GM19240 (cell line): ENCODE results near the gene FBXO7.

Experiments used
- DNase-seq: peaks from one replicate; pipeline ENCODE4 v3.0.0; 2011; ENCODE audit warnings: low spot score; ENCODE audit not compliant: insufficient read length

The FBXO7 gene

DNA sequence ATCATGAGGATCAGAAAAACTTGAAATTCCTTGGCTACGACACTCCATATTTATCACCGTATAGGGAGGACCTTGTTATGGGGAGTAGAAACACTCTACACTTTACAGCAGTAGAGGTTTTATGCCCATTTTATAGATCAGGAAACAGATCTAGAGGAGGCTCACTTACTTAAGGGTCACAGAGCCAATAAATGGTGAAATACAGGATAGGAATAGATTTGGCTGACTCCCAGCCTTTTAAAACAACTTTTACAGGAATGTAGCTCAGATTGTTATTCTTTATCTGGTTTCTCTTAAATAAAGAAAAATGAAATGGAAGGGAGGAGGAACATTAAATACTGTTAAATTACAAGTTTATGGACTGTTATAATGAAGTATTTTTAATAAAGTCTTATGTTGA is 14.8 kb downstream of the FBXO7 start:
- DNase-seq: no peak

DNA sequence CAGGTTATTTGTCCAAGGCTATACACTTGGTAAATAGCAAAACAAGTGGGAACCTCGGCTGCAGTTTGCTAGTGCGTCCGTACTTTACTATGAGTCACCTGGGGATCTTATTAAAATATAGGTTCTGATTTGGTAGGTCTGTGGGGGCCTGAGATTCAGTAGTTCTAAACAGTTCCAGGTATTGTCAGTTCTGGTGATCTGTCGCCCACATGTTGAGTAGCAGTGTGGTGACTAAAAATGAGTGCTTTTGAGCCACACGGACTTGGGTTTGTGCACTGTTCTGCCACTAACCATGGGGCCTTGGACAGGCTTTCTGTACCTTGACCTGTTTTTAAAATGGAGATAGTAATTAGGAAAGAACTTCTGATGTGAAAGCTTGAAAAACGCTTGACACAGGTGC is 15.7 kb downstream of the FBXO7 start:
- DNase-seq: no peak

DNA sequence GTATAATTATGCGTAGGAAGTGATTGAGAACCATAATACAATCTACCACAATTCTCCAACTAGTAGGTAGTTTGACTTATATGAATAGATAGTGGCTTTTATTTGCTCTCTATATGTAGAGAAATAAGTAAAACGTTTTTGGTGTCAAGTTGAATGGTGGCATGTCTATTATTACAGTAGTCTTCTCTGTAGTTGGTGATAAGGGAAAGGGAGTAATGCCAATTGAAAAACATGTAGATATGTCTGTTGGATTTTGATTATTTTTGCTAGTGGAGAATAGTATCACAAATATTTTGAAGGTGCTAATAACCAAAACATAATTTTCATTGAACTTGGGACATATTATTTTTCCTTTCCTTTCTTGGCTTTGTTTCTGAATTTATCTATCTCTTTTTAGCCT is 17.5 kb downstream of the FBXO7 start:
- no peak for DNase-seq

DNA sequence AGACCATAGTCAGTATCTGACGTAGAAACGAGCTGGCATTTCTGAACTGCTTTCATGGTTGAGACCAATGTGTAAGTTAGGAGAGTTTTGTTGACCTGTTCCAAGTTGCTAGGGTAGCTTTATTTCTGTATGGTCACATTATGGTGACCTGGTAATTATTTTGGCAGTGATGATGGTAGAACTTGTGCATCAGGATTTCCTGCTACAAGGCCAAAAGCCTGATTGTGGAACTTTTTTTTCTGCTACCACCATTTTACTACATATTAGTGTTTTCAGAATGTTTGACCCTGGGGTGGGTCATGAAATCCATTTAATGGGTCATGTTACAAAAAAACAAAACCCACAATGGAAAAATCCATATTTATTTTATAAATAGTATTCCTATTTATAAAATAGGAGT is 18.9 kb downstream of the FBXO7 start:
- DNase-seq: no peak

DNA sequence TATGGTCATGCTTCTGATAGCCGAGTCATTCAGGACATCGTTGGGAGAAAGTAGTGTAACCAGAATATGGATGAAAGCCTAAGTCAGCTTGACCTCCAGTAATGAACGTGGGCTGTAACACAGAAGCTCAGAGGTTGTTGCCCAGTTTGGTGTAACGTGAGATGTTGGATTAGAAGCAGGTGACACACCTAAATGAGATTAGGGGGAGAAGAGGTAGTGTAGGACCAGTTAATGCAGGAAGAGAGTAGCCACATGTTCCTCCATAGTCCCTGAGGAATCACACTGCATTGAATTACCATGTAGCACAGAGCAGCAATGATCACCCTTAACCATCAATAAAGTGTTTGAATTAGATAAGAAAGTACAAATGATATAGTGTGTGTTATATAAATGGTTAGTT is 20.4 kb downstream of the FBXO7 start:
- no peak for DNase-seq

DNA sequence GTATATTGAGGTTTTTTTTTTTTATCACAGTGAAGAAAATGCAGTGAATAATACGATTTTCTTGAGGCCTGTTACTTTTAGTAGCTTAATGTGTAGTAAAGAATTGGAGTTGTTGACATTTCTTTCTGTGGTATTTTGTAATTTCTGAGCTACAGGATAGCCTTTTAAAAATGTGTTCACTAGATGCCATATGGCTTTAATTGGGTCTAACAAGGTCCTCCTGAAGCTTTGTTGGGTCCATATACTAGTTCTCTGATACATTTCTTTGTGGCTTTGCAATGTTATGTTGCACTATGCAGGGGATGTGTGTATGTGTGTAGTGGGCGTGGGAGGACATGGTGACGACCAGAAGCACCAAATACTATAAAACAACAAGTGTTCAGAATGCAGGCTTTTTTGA is 25.1 kb downstream of the FBXO7 start:
- DNase-seq: no peak

DNA sequence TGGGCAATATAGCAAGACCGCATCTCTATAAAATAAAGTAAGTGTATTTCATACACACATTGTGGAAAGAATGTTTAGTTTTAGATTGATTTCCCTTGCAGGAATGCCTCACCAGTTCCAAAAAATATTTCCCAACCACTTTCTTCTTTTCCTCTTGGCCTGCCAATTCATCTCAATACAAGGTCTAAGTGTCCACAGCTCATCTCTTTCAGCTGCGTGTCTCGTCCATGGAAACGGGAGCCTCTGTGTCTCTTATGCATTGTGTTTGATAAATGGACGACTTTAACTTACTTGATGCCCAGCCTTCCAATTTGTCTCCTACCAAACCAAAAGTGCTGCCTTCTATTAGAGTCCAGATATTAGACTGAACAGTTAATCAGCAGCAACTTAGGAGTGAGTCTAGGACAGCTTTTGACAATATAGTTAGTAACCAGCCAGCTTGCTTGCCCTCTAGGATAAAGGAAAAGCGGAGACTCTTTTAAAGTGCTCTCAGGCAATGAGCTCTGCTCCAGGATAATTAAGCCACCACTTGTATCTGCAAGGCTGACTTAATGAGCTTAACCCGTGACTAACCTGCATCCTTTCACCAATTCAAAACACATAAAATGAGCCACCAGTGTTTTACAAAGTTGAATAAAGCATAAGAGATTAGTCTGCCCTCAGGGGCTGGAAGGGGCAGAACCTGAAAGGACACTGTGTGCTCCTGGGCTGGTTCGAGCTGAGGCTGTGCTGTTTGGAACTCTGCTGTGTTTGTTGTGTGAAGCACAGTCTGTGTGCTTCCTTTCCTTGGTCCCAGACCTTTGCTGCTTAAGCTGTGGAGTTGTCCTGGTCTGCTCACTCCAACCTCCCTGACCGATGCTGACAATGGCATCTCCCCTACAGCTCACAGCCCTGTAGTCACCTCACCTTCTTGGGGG is 27.5 kb downstream of the FBXO7 start:
- DNase-seq: no peak

DNA sequence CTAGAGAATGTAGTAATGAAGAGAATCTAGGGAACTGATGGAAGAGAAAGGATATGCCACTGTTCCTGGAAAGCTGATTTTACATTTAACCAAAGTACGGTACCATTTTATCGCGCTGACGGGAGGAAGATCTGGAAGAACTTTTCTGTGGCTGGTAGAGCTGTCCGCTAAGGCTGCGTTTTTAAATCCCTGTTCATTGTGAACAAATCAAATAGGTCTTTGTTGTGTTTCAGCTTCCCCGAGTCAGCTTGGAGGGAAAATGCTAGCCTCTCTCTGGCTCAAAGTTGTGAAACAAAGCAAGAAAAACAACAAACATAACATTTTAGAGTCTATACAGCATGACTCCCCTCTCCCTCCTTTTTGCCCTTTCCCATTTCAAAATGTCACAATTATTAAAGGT is 34.4 kb downstream of the FBXO7 start:
- DNase-seq: no peak

DNA sequence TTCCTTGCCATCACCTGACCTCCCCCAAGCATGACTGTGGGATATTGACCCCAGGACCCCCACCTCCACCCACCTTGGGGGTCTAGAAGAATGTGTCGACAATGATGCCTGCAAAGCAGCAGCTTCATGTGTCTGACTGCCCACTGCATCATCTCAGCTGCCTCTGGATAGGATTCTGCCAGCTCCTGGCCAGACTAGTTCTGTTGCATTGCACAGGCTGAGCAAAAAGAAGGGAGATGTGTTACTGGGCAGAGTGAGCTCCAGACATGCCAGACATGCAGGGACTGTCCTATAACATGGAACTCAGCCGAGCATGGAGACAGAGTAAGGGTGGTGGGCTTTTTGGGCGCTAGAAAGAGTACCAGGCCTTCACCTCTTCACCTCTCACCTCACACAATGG is 36.7 kb downstream of the FBXO7 start:
- DNase-seq: no peak

DNA sequence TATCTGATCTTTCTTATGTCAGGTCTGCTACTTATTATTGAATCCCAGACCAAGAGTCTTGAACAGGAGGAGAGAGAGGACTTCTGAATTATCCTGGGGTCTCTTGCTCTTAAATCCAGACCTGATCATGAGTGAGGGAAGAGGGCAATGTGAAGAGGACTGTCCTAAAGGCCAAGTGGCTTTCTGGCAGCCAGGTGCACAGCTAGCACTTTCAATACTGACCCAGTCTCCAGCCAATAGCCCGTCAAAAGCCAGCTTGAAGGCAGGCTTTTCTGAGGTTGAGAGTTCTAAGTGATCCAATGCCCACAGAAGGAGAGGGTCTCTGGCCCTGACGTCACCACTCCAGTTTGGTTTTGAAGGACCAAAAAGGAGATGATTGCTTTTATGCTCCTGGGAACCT is 37.2 kb downstream of the FBXO7 start:
- DNase-seq: no peak

DNA sequence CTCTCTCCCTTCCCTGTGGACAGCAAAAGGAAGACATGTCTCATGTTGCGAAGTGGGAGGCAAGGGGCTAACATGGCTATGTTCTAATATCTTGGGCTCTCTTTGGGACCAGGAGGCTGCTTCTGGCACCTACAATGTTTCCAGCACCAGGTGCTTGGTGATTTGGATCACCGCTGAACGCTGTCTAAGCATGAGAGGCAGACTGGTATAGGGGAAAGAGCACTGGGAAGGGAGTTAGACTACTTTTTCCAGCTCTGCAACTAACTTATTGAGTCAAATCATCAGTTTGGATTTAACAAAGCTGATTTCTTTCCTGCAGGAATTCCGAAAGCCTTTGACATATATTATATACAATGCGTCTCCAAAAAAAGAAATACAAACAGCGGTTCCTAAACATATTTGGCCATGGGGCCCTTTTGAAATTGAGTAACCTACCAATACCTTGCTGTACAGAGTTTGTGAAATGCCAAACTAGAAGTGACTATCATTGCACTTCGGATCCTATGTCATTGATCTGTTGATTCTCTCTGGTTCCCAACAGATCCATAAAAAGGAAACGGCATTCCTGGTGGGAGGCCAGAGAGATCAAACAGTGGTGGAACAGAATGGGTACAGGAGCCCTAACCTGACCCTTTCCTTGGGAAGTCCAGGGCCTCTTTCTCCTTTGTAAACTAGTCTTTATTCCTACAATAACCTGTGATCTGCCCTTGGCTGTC is 37.8 kb downstream of the FBXO7 start:
- no peak for DNase-seq

DNA sequence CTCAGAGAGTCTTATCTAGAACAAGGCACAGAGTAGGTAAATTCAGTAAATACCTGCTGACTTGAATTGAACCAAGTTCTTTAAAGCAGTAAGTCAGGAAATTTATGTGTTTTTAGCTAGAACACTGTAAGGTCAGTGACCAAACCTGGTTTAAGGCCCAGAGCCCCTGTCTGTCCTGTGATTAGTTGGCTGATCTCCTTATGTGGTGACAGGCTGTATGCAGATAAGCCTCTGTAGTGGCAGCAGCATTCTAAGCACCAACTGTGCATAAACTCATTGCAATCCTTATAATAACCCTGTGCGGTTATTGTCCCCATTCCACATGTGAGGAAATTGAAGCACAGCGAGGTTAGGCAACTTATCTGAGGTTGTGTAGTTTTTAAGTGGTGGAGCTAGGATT is 40.5 kb downstream of the FBXO7 start:
- no peak for DNase-seq

DNA sequence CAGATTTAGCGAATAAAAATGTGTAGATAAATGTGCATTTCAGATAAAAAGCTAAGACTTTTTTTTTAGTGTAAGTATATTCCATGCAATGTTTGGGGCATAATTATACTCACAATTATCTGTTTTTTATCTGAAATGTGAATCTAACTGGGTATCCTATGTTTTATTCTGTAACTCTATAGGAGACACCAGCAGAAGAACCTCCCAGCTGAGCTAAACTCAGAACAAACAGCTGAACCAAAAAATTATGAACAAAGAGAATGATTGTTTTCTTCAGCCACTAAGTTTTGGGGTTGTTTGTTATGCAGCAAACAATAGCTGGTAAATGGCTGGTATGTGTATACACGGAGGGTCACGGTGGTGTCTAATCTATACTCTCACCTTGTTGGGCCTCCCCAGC is 42.9 kb downstream of the FBXO7 start:
- DNase-seq: no peak

DNA sequence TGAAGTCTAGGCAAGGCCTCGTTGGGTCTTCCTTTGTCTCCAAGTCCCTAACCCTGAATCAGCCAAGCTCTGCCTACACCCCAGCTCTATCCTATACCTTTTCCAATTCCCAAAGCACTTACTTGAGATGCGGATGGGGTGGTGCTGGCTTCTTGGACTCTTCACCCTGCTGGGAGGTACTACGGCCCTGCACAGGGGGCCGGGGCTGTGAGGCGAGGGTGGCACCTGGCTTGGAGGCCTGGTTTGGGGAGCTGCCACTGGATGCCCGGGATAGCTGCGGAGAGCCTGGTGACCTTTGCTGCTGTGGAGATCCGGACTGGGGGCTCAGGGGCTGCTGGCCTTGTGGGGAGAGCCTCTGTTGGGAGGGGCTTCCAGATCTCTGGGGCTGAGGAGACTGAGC is 43.3 kb downstream of the FBXO7 start:
- no peak for DNase-seq

DNA sequence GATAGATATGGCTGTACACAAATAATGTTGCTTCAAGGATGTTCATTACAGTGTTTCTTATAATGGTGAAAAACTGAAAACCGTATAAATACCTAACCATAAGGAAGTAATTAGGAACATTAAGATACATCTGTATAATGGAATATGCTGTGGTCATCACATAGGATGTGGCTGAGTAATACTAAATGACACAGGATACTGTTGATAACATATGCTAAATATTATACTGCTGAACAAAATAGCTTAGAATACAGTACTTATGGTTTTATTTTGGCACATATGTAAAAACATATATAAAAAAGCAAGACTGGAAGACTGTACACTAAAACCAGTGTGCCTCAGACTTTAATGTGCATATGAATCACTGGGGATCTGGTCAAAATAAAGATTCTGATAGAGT is 43.8 kb downstream of the FBXO7 start:
- DNase-seq: no peak

DNA sequence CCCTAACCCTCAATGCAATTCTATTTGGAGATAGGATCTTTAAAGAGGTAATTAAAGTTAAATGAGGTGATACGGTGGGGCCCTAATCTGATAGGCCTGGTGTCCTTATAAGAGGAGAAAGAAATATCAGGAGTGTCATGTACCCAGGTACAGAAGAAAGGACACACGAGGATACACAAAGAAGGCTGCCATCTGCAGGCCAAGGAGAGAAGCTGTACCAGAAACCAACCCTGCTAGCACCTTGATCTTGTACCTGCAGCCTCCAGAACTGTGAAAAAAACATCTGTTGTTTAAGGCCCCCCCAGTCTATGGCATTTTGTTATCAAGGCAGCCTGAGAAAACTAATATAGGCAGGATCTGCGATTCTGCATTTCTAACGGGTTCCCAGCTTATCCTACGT is 44.2 kb downstream of the FBXO7 start:
- DNase-seq: no peak

DNA sequence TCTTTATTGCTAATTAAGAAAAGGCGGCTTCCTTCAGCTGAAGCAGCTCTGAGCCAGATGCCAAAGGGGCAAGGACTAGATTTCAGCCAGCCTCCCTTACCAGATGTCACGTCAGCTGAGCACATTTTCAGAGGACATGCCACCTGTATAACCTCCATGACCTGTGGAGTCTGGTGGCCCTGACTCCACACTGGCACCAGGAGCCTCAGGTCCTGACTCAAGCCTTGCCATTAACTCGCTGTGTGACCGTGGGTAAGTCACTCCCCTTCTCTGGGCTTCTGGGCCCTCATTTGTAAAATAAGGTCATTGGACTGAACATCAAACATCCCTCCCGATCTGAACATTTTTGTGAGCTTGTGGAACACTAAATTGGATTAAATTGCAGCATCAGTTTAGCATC is 46.0 kb downstream of the FBXO7 start:
- no peak for DNase-seq

DNA sequence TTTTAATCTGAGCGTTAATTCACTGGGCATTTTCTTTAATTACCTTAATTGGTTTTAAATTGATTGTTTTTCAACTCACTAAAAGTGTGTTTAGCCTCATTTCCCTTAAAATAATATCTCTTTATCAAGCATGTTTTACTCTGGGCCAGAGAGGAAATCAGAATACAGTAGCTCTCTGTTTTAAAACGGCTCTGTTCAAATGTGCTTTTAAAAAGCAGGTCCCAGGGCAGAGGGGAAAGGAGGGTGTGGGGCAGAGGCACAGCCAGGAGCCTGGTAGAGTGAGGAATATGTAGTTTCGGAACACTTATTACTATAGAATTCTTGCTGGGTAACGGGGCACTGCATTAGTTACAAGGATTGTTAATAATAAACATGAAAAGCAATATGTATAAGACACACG is 47.6 kb downstream of the FBXO7 start:
- no peak for DNase-seq

DNA sequence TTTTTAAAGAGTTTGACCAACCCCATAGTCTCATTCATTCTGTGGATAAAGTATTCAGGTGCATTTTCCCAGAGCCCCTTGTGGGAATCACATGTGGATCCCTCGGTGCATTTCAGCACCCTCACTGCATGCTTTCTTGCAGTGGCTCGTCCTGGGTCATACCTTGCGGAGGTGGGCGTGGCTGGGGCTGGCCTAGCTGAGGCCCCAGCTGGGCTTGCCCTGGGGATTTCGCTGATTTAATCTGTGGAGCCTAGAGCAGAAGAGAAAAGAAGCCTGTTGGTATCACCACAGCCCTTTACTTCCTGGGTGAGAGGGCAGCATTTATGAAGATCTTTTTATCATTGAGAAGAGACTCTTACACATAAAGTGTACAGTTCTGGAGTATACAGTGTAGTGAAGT is 53.1 kb downstream of the FBXO7 start:
- DNase-seq: no peak

DNA sequence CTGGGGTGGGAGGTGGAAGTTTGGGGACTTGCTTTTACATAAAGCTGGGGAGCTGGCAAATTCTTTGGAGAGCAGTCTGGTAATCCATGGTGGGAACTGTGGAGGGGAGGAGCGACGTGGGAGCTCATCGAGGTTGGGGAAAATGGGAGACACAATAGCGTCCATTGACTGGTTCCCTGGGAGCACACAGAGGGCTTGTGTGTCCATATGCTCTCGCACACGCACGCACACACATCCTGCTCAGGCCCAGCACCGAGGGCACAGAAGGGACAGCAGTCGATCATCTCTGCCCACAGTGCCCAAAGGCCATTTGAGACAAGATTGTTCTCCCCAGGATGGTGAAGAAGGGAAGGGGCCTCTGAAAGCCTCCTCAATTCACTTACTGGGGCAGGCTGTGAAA is 53.7 kb downstream of the FBXO7 start:
- DNase-seq: no peak

DNA sequence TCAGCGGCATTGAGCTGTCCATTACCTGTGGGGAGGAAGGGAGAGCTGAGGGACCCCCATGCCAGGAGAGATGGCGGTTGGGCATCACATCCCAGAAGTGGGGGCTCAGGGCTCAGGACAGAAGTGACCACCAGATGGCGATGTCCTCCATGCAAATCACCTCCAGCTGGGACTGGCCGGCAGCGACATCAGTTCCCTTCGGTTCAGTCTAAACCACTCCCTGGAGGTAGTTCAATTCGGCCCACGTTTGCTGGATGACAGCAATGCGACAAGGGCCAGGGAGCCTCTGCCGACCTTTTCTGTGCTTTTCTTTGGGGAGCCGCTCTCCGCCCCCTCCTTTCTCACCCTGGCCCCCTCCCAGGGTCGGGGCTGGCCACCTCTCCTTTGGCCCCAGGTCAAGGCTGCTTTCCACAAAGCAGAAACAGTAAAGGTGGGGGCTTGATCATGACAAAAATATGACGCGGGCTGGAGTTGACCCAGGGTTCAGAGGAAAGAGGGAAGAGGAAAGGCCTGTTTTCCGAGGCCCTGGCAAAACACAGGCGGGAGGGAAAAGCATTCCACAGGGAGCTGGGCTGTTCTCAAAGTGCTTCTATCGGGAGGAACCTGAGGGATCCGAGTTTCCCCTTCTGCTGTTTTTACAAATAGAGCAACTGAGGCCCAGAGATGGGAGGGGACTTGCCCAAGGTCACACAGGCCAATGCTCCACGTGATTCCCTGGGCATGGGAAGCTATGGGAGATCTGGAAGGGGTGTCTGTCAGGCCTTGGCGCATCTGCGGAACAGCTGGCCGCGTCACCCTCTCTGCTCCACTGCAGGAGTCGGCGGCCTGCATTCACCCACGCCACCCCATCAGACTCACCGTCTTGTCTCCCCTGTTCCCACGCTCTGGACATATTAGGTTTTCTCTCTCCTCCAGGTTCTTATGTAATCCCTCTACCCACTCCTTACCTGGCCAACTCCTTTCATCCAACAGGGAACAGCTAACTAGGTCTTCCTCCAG is 54.7 kb downstream of the FBXO7 start:
- DNase-seq: peak; percentile 63

DNA sequence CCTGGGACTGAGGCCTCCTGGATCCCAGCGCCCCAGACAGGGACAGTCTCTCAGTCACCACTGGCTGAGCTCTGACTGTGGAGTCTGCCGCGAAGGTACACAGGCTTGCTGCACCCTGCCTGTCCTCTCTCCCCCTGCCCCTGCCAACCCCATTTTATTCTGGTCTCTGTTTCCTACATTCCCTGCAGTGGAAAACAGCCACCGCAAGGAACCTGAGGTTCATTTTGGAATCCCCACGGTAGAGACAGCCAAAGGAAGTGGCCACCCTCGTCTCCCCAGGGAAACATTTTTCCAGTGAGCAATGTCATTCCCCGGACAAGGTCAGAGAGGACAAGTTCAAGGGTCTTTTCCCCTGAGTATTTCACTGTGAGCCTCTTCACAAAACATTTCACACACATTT is 56.6 kb downstream of the FBXO7 start:
- no peak for DNase-seq
